ENCODE data around the gene TM4SF4. TPM values are rescaled to one million over a fixed set of nuclear protein-coding genes. Genes with fewer than 3 reads are reported as not detected.

TM4SF4 gene
- total RNA-seq, 1 donor from 2014 or later, result not detected

GRCh38 chr3:149490260-149490971 lies 15.9 kb downstream of the TM4SF4 start:
- Mint-ChIP-seq H3K4me1 (ENCODE audit: low read depth, unreplicated experiment) (peaks cover 4% of the 10 kb centered on the region), H3K27me3 (ENCODE audit: low read depth, unreplicated experiment) (peaks cover 6% of the 10 kb centered on the region), H3K4me3 (ENCODE audit: unreplicated experiment) (no peak overlapping the region), H3K36me3 (ENCODE audit: low read depth, unreplicated experiment) (no peaks in the 10 kb centered on the region), H3K9me3 (ENCODE audit: unreplicated experiment) (no peaks in the 10 kb centered on the region), H3K27ac (ENCODE audit: unreplicated experiment) (no peak overlapping the region)
- Histone ChIP-seq H3K27me3 (ENCODE audit: insufficient read depth, low read length) (peaks cover 3% of the 10 kb centered on the region), H3K79me2 (ENCODE audit: insufficient read depth, low read length) (no peaks in the 10 kb centered on the region), H3K36me3 (ENCODE audit: insufficient read depth, low read length) (no peaks in the 10 kb centered on the region), H3K9me3 (ENCODE audit: insufficient read depth, low read depth, low read length) (no peaks in the 10 kb centered on the region), H3K9ac (ENCODE audit: low read length) (no peak overlapping the region), H3K27ac (ENCODE audit: low read depth, low read length) (no peak overlapping the region), H3K4me1 (ENCODE audit: insufficient read depth, low read length) (peaks cover 8% of the 10 kb centered on the region), H3K4me2 (ENCODE audit: low read length) (no peak overlapping the region), H4K20me1 (ENCODE audit: insufficient read depth, low read length) (no peaks in the 10 kb centered on the region), H2AFZ (ENCODE audit: low read depth, low read length) (no peak overlapping the region), H3K4me3 (ENCODE audit: insufficient read depth, low read depth, low read length) (no peak overlapping the region)
- no peak for FAIRE-seq
- no peak for TF ChIP-seq CTCF (IDR thresholded peaks at IDR 0.05; ENCODE audit: insufficient read depth, low read depth, low read length)
- no peak for TF ChIP-seq EZH2 (IDR thresholded peaks at IDR 0.05; ENCODE audit: insufficient read depth, low read length)
- DNase-seq (ENCODE audit: low read depth), result no peak

- Histone ChIP-seq H3K36me3 (ENCODE audit: insufficient read depth, low read length) (no peaks in the 10 kb centered on the region), H3K9me3 (ENCODE audit: insufficient read depth, low read depth, low read length) (no peaks in the 10 kb centered on the region), H3K9ac (ENCODE audit: low read length) (no peak overlapping the region), H3K27me3 (ENCODE audit: insufficient read depth, low read length) (peaks cover 3% of the 10 kb centered on the region), H4K20me1 (ENCODE audit: insufficient read depth, low read length) (no peaks in the 10 kb centered on the region), H3K4me1 (ENCODE audit: insufficient read depth, low read length) (peaks cover 8% of the 10 kb centered on the region), H2AFZ (ENCODE audit: low read depth, low read length) (no peak overlapping the region), H3K4me2 (ENCODE audit: low read length) (no peak overlapping the region), H3K27ac (ENCODE audit: low read depth, low read length) (no peak overlapping the region), H3K79me2 (ENCODE audit: insufficient read depth, low read length) (no peaks in the 10 kb centered on the region), H3K4me3 (ENCODE audit: insufficient read depth, low read depth, low read length) (no peak overlapping the region)
- no peak overlapping the region for H3K27ac Mint-ChIP-seq (ENCODE audit: unreplicated experiment)
- H3K9me3 Mint-ChIP-seq (ENCODE audit: unreplicated experiment), result no peaks in the 10 kb centered on the region
- no peaks in the 10 kb centered on the region for H3K36me3 Mint-ChIP-seq (ENCODE audit: low read depth, unreplicated experiment)
- DNase-seq (ENCODE audit: low read depth) (no peak), FAIRE-seq (no peak)
- TF ChIP-seq EZH2 (IDR thresholded peaks at IDR 0.05; ENCODE audit: insufficient read depth, low read length) (no peak), CTCF (IDR thresholded peaks at IDR 0.05; ENCODE audit: insufficient read depth, low read depth, low read length) (no peak)
- H3K27me3 Mint-ChIP-seq (ENCODE audit: low read depth, unreplicated experiment), result peaks cover 6% of the 10 kb centered on the region
- H3K4me3 Mint-ChIP-seq (ENCODE audit: unreplicated experiment), result no peak overlapping the region
- peaks cover 4% of the 10 kb centered on the region for H3K4me1 Mint-ChIP-seq (ENCODE audit: low read depth, unreplicated experiment)
These were observed 19.0 kb downstream of the TM4SF4 start for GRCh38 chr3:149493315-149494021.

All from astrocyte (in vitro differentiated cells and primary cell).